Measurements from ENCODE around the gene RGS10.

DNA sequence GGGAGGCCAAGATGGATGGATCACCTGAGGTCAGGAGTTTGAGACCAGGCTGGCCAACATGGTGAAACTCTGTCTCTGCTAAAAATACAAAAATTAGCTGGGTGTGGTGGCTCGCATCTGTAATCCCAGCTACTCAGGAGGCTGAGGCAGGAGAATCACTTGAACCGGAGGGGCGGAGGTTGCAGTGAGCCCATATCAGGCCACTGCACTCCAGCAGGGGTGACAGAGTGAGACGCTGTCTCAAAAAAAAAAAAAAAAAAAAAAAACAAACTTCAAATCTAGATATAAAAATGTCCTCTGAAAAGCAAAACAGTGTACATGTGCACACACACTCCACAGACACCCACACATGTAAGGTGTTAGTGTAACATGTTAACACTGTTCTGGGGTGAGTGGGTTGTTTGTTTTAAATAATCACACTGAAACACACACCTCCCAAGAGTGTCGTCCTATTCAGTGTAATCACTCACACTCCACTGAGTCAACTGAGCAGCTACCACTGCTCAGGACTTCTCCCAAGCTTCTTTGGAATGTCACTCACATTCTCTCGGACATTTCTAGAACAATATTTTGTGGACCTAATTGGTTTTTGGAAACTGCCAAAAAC is 12.8 kb upstream of the RGS10 start:
- TF ChIP-seq, protein P1, sequence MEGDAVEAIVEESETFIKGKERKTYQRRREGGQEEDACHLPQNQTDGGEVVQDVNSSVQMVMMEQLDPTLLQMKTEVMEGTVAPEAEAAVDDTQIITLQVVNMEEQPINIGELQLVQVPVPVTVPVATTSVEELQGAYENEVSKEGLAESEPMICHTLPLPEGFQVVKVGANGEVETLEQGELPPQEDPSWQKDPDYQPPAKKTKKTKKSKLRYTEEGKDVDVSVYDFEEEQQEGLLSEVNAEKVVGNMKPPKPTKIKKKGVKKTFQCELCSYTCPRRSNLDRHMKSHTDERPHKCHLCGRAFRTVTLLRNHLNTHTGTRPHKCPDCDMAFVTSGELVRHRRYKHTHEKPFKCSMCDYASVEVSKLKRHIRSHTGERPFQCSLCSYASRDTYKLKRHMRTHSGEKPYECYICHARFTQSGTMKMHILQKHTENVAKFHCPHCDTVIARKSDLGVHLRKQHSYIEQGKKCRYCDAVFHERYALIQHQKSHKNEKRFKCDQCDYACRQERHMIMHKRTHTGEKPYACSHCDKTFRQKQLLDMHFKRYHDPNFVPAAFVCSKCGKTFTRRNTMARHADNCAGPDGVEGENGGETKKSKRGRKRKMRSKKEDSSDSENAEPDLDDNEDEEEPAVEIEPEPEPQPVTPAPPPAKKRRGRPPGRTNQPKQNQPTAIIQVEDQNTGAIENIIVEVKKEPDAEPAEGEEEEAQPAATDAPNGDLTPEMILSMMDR (conservative IDR thresholded peaks at IDR 0.05) = no peak
- no peak for TF ChIP-seq EZH2 (IDR thresholded peaks at IDR 0.05; ENCODE audit: low read depth)
